K562 (cell line): Measurements from ENCODE around the gene ERI2. TPM values are rescaled to one million over a fixed set of nuclear protein-coding genes. Genes with fewer than 3 reads are reported as not detected.

Experiments
- ELF1 ChIP-seq: fragments of 200-800 bp; sonication (Bioruptor generic); IDR thresholded peaks from 2 replicates; pipeline ENCODE4 v1.6.1; 2016; ENCODE audit warnings: missing genetic modification characterization, missing compliant biosample characterization
- FOXA1 ChIP-seq: fragments of 450-650 bp; IDR thresholded peaks from 2 replicates; pipeline ENCODE4 v1.6.1; 2016; ENCODE audit warnings: mild to moderate bottlenecking, borderline replicate concordance
- FUS ChIP-seq: fragments of 200-400 bp; formaldehyde crosslinking; optimal IDR thresholded peaks from 2 replicates; pipeline ENCODE3; 2017; ENCODE audit warnings: low read depth, low read length
- GABPB1 ChIP-seq: sonication (generic); formaldehyde crosslinking; IDR thresholded peaks from 2 replicates; pipeline ENCODE4 v1.8.0; 2022; ENCODE audit warnings: mild to moderate bottlenecking, missing genetic modification reagents
- GTF3C2 ChIP-seq: IDR thresholded peaks from 3 replicates; pipeline ENCODE4 v1.6.1; 2011; ENCODE audit warnings: borderline replicate concordance, mild to moderate bottlenecking, moderate library complexity; ENCODE audit not compliant: insufficient read length; ENCODE audit errors: extremely low read depth
- HDAC1 ChIP-seq, 2 experiments: fragments of 450-650 bp; IDR thresholded peaks; 2 replicates each; pipeline ENCODE4 v1.6.1; 2016 to 2017; ENCODE audit warnings: inconsistent platforms in 1 of 2, mild to moderate bottlenecking in 1 of 2, moderate library complexity in 1 of 2
- KLF13 ChIP-seq: fragments of 450-650 bp; IDR thresholded peaks from 2 replicates; pipeline ENCODE4 v1.6.1; 2016; ENCODE audit warnings: missing genetic modification characterization, low read depth, mild to moderate bottlenecking, missing compliant biosample characterization, moderate library complexity, borderline replicate concordance
- MYC ChIP-seq, 2 experiments: fragments of 250-450 bp in 1 of 2; sonication (Bioruptor Pico) in 1 of 2; IDR thresholded peaks; 2 replicates each; pipeline versions ENCODE4 v1.5.1 to v1.6.1; 2012 to 2021; ENCODE audit warnings: low read depth in 2 of 2, borderline replicate concordance in 1 of 2, improper control_type of control experiment in 1 of 2, low read length in 1 of 2, mild to moderate bottlenecking in 1 of 2, moderate library complexity in 1 of 2
- RBM22 ChIP-seq: fragments of 200-400 bp; formaldehyde crosslinking; IDR thresholded peaks from 2 replicates; pipeline ENCODE4 v1.6.1; 2018; ENCODE audit warnings: low read length, low read depth; ENCODE audit not compliant: poor library complexity, severe bottlenecking
- RUNX1 ChIP-seq: sonication (generic); IDR thresholded peaks from 2 replicates; pipeline ENCODE4 v1.6.1; 2016; ENCODE audit warnings: antibody characterized with exemption, low read depth
- TRIM24 ChIP-seq, 2 experiments: fragments of 450-650 bp; IDR thresholded peaks; 2 replicates each; pipeline ENCODE4 v1.6.1; 2016
- TSHZ1 ChIP-seq: fragments of 250-450 bp; sonication (Bioruptor Pico); IDR thresholded peaks from 2 replicates; pipeline ENCODE4 v1.4.0; 2020; ENCODE audit warnings: mild to moderate bottlenecking, moderate library complexity
- ZBTB9 ChIP-seq: fragments of 450-650 bp; formaldehyde crosslinking; IDR thresholded peaks from 2 replicates; pipeline ENCODE4 v1.4.0; 2020; ENCODE audit warnings: mild to moderate bottlenecking, moderate library complexity
- ZFP1 ChIP-seq: fragments of 450-650 bp; formaldehyde crosslinking; IDR thresholded peaks from 2 replicates; pipeline ENCODE4 v1.4.0; 2020; ENCODE audit warnings: mild to moderate bottlenecking, mixed read lengths
- ZNF354B ChIP-seq: fragments of 250-450 bp; sonication (Bioruptor Pico); IDR thresholded peaks from 2 replicates; pipeline ENCODE4 v1.4.0; 2020
- ZNF384 ChIP-seq: IDR thresholded peaks from 2 replicates; pipeline ENCODE4 v1.6.1; 2012; ENCODE audit warnings: low read depth, low read length, improper control_type of control experiment
- ZNF780A ChIP-seq: fragments of 250-450 bp; sonication (Bioruptor Pico); IDR thresholded peaks from 2 replicates; pipeline ENCODE4 v1.5.0; 2021; ENCODE audit warnings: mild to moderate bottlenecking
- polyA plus RNA-seq, 8 experiments: library from polyadenylated mRNA; depleted of rRNA in 4 of 8; stranded (reverse) in 5 of 8; unstranded in 3 of 8; fragments of >200 nt; fragmentation: Nextera tagmentation in 2 of 8; fragmentation: Illumina TruSeq in 1 of 8; extraction: Ambion mirVana in 2 of 8; extraction: Trizol in 1 of 8; gene quantifications; 2 replicates each; pipeline versions ENCODE4 v1.2.1 to v1.2.3, GENCODE V29; 2011 to 2014; ENCODE audit warnings: inconsistent platforms in 1 of 8, missing spikeins in 1 of 8
- total RNA-seq, 7 experiments: library from RNA; depleted of rRNA in 6 of 7; stranded (reverse); fragments of >200 nt in 6 of 7; fragmentation: Illumina TruSeq in 2 of 7; extraction: Trizol in 2 of 7; gene quantifications; 2 replicates each; pipeline versions ENCODE4 v1.2.1 to v1.2.3, GENCODE V29; 2011 to 2021; ENCODE audit warnings: low replicate concordance in 1 of 7

Gene ERI2
- total and polyA plus RNA-seq, 9 of the 15 experiments (the other 6 are each of a cell fraction or from before 2014, with no cell fraction given), result 23.3 to 57.0 (median 48.1) TPM

GRCh38 chr16:20826039-20826566 is 19.8 kb upstream of the ERI2 start (continued):
- TF ChIP-seq ZBTB9, result peak; percentile 87; the same call in 1 of the 2 replicates
- TF ChIP-seq TSHZ1, result no peak
- no peak for TF ChIP-seq KLF13 (tag)
- peak; percentile 82 to 87 for TF ChIP-seq TRIM24 (IDR thresholded peaks at IDR 0.05)
- TF ChIP-seq RBM22, result no peak
- TF ChIP-seq MYC (IDR thresholded peaks at IDR 0.05; ENCODE audit: low read depth, low read length), result no peak
- TF ChIP-seq MYC (CRISPR knock-in tag; IDR thresholded peaks at IDR 0.05; ENCODE audit: borderline replicate concordance, low read depth), result no peak
- no peak for TF ChIP-seq FUS
- TF ChIP-seq ZFP1 (CRISPR knock-in tag), result peak; percentile 52; the same call in 1 of the 2 replicates
- TF ChIP-seq ZNF780A (CRISPR knock-in tag), result no peak
- no peak for TF ChIP-seq GABPB1 (CRISPR knock-in tag)
- TF ChIP-seq HDAC1 (IDR thresholded peaks at IDR 0.05), result peak in 1 of 2 experiments; percentile 92; a peak in 2 of 4 replicates
- TF ChIP-seq ZNF384, result no peak
- no peak for TF ChIP-seq FOXA1
- TF ChIP-seq RUNX1, result no peak
- TF ChIP-seq GTF3C2, result no peak
- 0 out of 2 replicates have a peak, but pooled peaks have one; percentile 54 for TF ChIP-seq ZNF354B (CRISPR knock-in tag)
- no peak for TF ChIP-seq ELF1 (tag)
